OCI-M2 (cell line): ENCODE data around the gene KLHDC1.
"Not testable (repeated sequence)": the region's sequence is repeated elsewhere in the genome, so short reads cannot be mapped to it uniquely, and the experiment has no call there.

Source experiments
- DNase-seq: peaks from one replicate; lab custom pipeline; 2025; ENCODE audit not compliant: unreplicated experiment; lab: John Stamatoyannopoulos, UW

KLHDC1 gene

DNA sequence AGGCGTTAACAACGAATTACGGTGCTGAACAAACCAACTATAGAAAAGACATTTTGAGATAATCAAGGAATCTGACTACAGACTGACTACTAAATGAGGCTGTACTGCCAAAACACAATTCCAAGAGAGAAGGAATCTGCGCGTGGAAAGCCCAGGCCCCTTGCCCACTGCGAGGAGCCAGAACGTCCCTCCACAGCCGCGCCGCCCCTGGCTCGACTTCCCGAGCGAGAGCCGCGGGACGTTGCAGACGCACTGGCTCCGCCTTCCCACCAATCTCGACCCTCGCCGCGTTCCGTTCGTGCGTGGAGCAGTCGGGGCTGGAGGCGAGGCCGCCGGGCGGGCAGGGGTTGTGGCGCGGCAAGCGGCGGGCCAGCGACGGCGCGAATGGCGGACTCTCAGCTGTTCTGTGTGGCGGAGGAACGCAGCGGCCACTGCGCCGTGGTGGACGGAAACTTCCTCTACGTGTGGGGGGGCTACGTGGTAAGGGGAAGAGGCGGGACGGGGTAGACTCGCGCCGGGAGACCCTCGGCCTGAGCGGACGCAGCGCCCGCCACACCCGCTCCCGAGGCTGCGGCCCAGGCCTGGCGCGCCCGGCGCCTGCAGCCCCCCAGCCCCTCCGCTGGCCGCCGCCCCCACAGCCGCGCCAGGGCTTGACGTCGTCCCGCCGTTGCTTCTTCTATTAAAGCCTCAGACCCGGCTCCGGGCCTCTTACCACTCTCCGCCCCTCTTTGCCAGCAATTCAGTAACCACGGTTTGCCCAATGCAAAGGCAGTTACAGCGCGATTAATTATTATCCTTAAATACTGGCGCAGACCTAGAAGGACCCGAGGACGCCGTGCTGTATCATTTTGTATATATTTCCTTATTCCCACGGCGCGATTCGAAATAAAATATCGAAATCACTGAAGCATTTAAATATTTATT is at the start of gene KLHDC1:
TSS of gene KLHDC1 (plus strand) at position 310 of the 924 bp plus-strand sequence. CDS start at position 385, 75 bp downstream.
- DNase-seq = no peak

DNA sequence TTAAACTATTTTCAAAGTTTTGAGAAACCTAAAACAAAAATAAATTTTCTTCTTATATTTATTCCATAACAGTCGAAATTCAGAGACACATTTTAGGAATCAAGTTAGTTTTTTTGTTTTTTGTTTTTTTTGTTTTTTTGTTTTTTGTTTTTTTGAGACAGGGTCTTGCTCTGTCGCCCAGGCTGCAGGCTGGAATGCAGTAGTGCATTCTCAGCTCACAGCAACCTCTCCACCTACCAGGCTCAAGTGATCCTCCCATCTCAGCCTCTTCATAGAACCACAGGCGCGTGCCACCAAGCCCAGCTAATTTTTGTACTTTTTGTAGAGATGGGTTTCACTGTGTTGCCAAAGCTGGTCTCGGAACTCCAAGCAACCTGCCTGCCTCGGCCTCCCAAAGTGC is 39.4 kb upstream of the KLHDC1 start:
- DNase-seq = no peak

DNA sequence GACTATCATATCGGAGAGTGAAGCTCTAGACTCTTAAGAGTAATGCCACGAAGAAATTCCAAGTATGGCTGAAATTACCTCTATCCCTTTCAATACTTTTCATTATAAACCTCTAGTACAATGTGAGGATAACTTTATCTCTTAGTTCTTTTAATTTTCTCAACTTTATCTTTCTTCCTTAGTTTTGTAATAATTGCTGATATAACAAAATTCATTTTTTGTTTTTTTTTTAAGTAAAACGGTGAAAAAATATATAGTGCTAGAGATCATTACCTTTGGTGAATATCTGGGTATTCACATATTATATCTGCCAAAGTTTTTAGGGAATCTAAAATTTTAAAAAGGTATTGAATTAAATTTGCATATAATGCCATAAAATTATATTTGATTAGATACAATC is 38.4 kb upstream of the KLHDC1 start:
- DNase-seq = no peak

DNA sequence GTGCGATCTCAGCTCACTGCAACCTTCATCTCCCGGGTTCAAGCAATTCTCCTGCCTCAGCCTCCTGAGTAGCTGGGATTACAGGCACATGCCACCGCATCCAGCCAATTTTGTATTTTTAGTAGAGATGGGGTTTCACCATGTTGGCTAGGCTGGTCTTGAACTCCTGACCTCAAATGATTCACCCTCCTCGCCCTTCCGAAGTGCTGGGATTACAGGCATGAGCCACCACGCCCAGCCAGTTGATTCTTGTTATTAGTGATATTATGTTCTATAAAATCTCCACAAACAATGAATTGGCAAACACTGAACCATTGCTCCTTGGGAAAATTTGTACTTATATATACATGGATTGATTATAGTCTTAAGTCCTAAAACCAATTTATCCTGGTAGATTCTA is 35.4 kb upstream of the KLHDC1 start:
- DNase-seq = not testable (repeated sequence)

GRCh38 chr14:49659526-49660455 is 33.1 kb upstream of the KLHDC1 start:
- DNase-seq = no peak

- no peak for DNase-seq
Observed at GRCh38 chr14:49670475-49670874, 22.4 kb upstream of the KLHDC1 start.

DNA sequence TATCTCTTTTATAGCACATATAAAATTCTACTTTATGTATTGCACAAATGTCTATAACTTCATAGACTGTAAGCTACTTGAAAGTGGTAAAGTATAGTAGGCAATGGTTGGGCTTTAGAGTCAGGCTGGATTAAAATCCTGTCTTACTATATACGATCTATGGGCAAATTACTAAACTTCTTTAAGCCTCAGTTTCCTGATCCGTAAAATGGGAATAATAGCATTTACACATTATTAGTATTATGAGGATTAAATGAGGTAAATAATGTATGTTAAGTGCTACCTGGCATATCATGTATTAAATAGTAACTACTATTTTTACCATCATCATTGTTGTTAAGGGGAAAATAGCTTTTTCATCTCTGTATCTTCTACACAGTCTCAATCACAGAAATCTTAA is 19.3 kb upstream of the KLHDC1 start:
- no peak for DNase-seq

- DNase-seq = no peak
Observed at GRCh38 chr14:49677643-49678042, 15.3 kb upstream of the KLHDC1 start.

GRCh38 chr14:49679271-49679670 is 13.6 kb upstream of the KLHDC1 start:
- no peak for DNase-seq

GRCh38 chr14:49686425-49686824 is 6.5 kb upstream of the KLHDC1 start:
- no peak for DNase-seq

DNA sequence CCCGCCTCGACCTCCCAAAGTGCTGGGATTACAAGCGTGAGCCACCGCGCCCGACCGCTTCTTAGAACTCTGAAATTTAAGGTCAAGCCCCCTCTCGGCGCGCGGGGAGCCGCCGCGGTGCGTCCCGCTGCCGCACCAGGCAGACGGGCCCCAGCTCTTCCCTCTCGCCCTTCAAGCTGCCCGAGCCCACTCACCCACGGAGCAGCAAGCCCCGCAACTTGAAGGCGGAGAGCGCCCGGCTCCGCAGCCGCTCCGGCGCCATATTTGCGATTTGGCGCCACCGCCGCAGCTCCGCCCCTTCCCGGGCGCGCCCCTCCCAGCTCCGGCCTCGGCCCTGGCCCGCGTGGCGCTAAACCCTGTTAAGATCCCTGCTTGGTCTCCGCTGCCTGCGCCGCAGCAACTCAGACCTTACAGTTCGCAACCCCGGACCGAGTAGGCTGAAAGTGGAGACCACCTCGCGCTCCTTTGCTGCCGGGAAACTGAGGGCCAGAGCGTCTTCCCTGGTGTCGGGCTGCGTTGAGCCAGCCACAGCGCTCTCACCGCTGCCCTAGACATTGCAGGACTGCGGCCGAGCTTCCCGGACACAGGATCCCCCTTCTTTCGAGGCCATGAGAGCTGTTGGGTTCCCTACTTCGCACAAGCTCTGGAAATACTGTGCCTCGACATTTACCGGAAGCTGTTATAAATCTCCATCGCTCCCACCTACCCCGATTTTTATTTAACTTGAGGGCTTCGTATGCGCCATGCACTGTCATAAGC is 4.8 kb upstream of the KLHDC1 start, which contains the start of gene POLE2:
TSS of gene POLE2 (minus strand) at position 273 of the 759 bp plus-strand sequence. CDS start at position 262, 11 bp downstream.
- no peak for DNase-seq

DNA sequence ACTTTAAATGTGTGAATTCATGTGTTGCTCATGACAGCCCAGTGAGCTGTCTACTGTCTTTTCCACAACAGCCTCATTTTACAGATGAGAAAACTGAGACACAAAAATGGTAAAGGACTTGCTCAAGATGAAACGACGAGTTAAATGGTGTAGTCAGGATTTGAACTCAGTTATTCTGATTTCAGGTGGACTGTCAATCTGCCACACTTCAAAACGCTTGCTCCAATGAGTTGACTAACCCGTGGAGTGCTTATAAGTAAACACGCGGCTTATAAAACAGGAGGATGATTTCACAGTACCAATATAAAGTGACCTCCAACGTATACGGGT is 4.3 kb upstream of the KLHDC1 start:
- no peak for DNase-seq

- no peak for DNase-seq
Observed at GRCh38 chr14:49691031-49691430, 1.9 kb upstream of the KLHDC1 start.

- no peak for DNase-seq
Observed at GRCh38 chr14:49692193-49692757, 645 bp upstream of the KLHDC1 start.

GRCh38 chr14:49693735-49694124 is 810 bp downstream of the KLHDC1 start:
- DNase-seq = not testable (repeated sequence)

- no peak for DNase-seq
Observed at GRCh38 chr14:49702725-49703124, 9.8 kb downstream of the KLHDC1 start.

GRCh38 chr14:49703965-49704364 is 11.0 kb downstream of the KLHDC1 start:
- DNase-seq = no peak

DNA sequence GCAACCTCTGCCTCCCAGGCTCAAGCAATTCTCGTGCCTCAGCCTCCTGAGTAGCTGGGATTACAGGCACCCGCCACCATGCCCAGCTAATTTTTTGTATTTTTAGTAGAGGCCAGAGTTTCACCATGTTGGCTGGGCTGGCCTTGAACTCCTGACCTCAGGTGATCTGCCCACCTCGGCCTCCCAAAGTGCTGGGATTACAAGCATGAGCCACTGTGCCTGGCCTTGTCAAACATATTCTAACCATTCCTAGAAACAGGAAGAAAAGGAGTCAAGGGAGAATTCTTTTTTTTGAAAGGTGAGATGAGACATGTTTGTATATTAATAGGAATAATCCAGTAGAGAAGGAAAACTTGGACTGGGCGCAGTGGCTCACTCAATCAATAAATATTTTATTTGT is 11.6 kb downstream of the KLHDC1 start:
- not testable (repeated sequence) for DNase-seq

- not testable (repeated sequence) for DNase-seq
Observed at GRCh38 chr14:49710993-49711392, 18.1 kb downstream of the KLHDC1 start.

GRCh38 chr14:49720744-49721143 is 27.8 kb downstream of the KLHDC1 start:
- no peak for DNase-seq
